Panc1 (cell line): Measurements from ENCODE around the gene ARL15.

ENCODE experiments used
- POLR2AphosphoS5 ChIP-seq: IDR thresholded peaks from 2 replicates; pipeline ENCODE4 v1.6.1; 2012; ENCODE audit warnings: mild to moderate bottlenecking, low read depth, low read length, moderate library complexity
- TF ChIP-seq, protein P1 (sequence below): fragments of 450-650 bp; IDR thresholded peaks from 2 replicates; pipeline ENCODE4 v1.5.1; 2017; ENCODE audit warnings: mild to moderate bottlenecking

DNA sequence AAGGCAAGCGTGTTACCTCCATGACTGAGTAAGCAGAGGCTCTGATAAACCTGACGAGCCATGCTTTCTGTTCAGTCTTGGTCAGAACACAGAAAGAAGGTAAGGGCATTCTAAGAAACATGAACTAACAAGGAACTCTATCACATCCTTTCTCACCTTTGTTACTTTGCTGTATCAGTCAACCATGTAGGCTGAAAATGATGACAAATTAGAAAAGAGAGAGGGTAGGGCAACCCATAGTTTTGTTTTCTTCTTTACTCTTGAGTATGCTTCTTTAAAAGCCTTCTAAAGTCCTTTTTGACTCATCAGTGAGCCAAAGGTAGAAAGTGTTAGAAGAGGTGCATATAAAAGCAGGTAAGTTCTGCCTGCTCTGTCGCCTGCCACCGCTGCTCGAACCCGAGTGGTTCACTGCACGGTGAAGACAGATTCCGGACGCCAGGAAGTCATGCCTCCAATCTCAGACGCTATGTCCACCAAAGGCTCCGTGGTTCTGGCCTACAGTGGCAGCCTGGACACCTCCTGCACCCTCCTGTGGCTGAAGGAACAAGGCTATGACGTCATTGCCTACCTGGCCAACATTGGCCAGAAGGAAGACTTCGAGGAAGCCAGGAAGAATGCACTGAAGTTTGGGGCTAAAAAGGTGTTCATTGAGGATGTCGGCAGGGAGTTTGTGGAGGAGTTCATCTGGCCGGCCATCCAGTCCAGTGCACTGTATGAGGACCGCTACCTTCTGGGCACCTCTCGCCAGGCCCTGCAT is 451.5 kb downstream of the ARL15 start:
- no peak for TF ChIP-seq POLR2AphosphoS5
- TF ChIP-seq, protein P1, sequence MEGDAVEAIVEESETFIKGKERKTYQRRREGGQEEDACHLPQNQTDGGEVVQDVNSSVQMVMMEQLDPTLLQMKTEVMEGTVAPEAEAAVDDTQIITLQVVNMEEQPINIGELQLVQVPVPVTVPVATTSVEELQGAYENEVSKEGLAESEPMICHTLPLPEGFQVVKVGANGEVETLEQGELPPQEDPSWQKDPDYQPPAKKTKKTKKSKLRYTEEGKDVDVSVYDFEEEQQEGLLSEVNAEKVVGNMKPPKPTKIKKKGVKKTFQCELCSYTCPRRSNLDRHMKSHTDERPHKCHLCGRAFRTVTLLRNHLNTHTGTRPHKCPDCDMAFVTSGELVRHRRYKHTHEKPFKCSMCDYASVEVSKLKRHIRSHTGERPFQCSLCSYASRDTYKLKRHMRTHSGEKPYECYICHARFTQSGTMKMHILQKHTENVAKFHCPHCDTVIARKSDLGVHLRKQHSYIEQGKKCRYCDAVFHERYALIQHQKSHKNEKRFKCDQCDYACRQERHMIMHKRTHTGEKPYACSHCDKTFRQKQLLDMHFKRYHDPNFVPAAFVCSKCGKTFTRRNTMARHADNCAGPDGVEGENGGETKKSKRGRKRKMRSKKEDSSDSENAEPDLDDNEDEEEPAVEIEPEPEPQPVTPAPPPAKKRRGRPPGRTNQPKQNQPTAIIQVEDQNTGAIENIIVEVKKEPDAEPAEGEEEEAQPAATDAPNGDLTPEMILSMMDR, result no peak
